Measurements from ENCODE around the gene TBC1D2B.
"Not testable (repeated sequence)": the region's sequence is repeated elsewhere in the genome, so short reads cannot be mapped to it uniquely, and the experiment has no call there.

Gene TBC1D2B

DNA sequence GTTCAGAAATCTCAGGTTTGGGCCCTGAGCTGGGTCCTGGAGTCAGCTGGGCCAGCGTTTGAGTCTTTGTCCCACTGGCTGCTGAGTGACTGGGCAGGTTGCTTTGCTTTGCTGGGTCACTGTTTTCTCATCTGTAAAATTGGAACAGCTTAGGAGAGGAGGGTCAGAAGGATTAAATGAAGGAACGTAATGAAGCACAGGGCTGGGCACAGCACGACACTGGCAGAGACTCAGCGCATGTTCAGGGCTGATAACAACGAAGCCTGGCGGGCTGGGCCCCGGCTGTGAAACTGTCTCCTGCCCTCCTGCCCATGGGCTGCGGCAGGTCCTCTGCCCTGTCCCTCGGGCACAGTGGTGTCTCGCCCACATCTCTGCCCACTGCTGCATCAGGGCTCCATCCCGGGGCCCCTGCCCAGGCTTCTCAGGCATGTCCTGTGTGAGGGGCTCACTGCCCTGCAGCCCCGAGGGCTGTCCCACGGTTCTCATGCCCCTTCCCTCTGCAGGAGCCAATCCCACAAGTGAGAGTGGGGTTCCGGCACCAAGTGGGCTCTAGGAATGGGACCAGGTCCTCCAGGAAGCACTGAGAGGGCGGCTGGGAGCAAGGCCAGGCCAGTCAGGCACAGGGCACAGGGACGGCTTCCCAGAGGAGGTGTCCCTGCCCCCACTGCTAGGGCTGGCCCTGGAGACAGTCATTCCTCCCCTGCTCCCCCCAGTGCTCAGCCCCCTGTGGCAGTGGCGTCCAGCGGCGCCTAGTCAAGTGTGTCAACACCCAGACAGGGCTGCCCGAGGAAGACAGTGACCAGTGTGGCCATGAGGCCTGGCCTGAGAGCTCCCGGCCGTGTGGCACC is 88.0 kb downstream of the TBC1D2B start:
- no peak overlapping the region for H3K4me3 Mint-ChIP-seq
- peak overlapping the region; percentile 20 for H3K27ac Mint-ChIP-seq
- H3K27me3 Mint-ChIP-seq, result no peaks in the 10 kb centered on the region
- H3K4me1 Mint-ChIP-seq (ENCODE audit: low read depth), result peaks cover 20% of the 10 kb centered on the region
- intact Hi-C loops (cut with micrococcal nuclease), result no loop called here
- H3K36me3 Mint-ChIP-seq (ENCODE audit: low read depth), result peaks cover 46% of the 10 kb centered on the region
- no peaks in the 10 kb centered on the region for H3K9me3 Mint-ChIP-seq

- no peak overlapping the region for H3K4me3 Mint-ChIP-seq
- peaks cover 5% of the 10 kb centered on the region for H3K27me3 Mint-ChIP-seq
- intact Hi-C loops (cut with micrococcal nuclease), result no loop called here
- peak overlapping the region; percentile 38 for H3K27ac Mint-ChIP-seq
- H3K36me3 Mint-ChIP-seq (ENCODE audit: low read depth), result peaks cover 37% of the 10 kb centered on the region
- H3K9me3 Mint-ChIP-seq, result no peaks in the 10 kb centered on the region
- peaks cover 21% of the 10 kb centered on the region for H3K4me1 Mint-ChIP-seq (ENCODE audit: low read depth)
Observed at GRCh38 chr15:77988347-77989295, 88.9 kb downstream of the TBC1D2B start.

DNA sequence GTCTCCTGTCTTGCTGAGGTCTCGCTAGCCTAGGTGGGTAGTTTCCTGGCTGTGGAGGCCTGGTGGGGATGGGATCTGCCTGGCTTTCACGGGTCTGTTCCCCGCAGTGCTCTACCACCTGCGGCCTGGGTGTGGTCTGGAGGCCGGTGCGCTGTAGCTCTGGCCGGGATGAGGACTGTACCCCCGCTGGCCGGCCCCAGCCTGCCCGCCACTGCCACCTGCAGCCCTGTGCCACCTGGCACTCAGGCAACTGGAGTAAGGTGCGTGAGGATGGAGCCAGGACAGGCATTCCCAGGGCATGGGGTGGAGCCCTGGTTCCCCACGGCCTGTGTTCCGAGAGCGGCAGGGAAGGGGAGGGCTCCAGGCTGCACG is 89.8 kb downstream of the TBC1D2B start:
- H3K27me3 Mint-ChIP-seq; H3K9me3 Mint-ChIP-seq; intact Hi-C loops (cut with micrococcal nuclease); H3K4me3 Mint-ChIP-seq: not testable (repeated sequence)
- H3K36me3 Mint-ChIP-seq (ENCODE audit: low read depth), result peaks cover 28% of the 10 kb centered on the region
- peaks cover 24% of the 10 kb centered on the region for H3K4me1 Mint-ChIP-seq (ENCODE audit: low read depth)
- peak overlapping the region; percentile 38 for H3K27ac Mint-ChIP-seq

DNA sequence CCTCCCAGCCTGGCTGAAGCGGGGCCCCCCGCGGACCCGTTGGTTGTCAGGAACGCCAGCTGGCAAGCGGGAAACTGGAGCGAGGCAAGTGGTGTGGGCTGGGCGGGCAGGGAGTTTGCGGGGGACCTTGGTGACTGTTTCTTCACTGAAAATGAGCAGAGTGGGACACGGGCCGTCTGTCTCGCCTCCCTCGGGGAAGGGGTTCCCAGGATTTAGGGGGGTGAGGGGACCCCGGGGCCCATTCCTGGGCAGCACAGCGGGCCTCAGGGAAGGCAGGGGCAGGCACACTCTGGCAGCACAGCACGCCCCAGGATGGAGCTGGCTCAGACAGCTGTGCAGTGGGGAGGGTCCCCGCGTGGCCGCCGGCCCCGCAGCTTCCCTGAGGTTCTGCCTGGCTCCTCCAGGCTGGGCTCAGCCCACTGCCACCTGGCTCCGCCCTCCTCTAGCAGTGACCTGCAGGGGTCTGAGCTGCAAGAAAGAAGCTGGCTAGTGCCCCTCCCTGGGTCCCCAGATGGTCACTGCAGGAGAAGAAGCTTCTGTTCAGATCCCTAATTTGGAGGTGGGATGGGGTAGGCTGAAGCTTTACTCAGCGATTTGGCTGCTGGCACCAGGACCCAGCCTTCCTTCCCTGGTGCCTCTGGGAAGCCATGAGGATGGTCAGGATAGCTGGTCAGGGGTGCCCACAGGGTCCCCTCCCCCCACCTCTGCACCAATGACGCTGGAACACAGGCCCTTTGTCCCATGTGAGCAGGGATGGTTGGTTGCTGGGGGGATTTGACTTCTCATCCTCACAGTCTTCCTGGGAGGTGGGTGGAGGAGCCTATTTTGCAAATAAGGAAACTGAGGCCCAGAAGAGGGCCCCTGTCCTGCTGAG is 90.4 kb downstream of the TBC1D2B start:
- Mint-ChIP-seq H3K9me3 (no peaks in the 10 kb centered on the region), H3K27me3 (peaks cover 12% of the 10 kb centered on the region), H3K4me1 (ENCODE audit: low read depth) (peaks cover 21% of the 10 kb centered on the region), H3K27ac (no peak overlapping the region), H3K36me3 (ENCODE audit: low read depth) (peaks cover 22% of the 10 kb centered on the region), H3K4me3 (no peak overlapping the region)
- intact Hi-C loops (cut with micrococcal nuclease), result no loop called here

- no peak overlapping the region for H3K27ac Mint-ChIP-seq
- intact Hi-C loops (cut with micrococcal nuclease), result no loop called here
- no peak overlapping the region for H3K4me3 Mint-ChIP-seq
- H3K27me3 Mint-ChIP-seq, result peaks cover 12% of the 10 kb centered on the region
- no peaks in the 10 kb centered on the region for H3K9me3 Mint-ChIP-seq
- peaks cover 11% of the 10 kb centered on the region for H3K36me3 Mint-ChIP-seq (ENCODE audit: low read depth)
- H3K4me1 Mint-ChIP-seq (ENCODE audit: low read depth), result peaks cover 11% of the 10 kb centered on the region
Observed at GRCh38 chr15:77985931-77986480, 91.5 kb downstream of the TBC1D2B start.

- Mint-ChIP-seq H3K4me3 (no peak overlapping the region), H3K9me3 (no peaks in the 10 kb centered on the region), H3K27me3 (peaks cover 12% of the 10 kb centered on the region), H3K27ac (no peak overlapping the region), H3K4me1 (ENCODE audit: low read depth) (peaks cover 4% of the 10 kb centered on the region), H3K36me3 (ENCODE audit: low read depth) (peaks cover 6% of the 10 kb centered on the region)
- intact Hi-C loops (cut with micrococcal nuclease), result no loop called here
Observed at GRCh38 chr15:77985031-77985930, 92.2 kb downstream of the TBC1D2B start.

GRCh38 chr15:77984446-77984861 is 93.1 kb downstream of the TBC1D2B start:
- peaks cover 12% of the 10 kb centered on the region for H3K27me3 Mint-ChIP-seq
- H3K27ac Mint-ChIP-seq, result no peak overlapping the region
- intact Hi-C loops (cut with micrococcal nuclease), result no loop called here
- peaks cover 4% of the 10 kb centered on the region for H3K4me1 Mint-ChIP-seq (ENCODE audit: low read depth)
- H3K9me3 Mint-ChIP-seq, result no peaks in the 10 kb centered on the region
- no peak overlapping the region for H3K4me3 Mint-ChIP-seq
- H3K36me3 Mint-ChIP-seq (ENCODE audit: low read depth), result peaks cover 6% of the 10 kb centered on the region

GRCh38 chr15:77983708-77984445 is 93.6 kb downstream of the TBC1D2B start:
- intact Hi-C loops (cut with micrococcal nuclease), result no loop called here
- Mint-ChIP-seq H3K9me3 (no peaks in the 10 kb centered on the region), H3K27me3 (peaks cover 12% of the 10 kb centered on the region), H3K4me1 (ENCODE audit: low read depth) (peaks cover 4% of the 10 kb centered on the region), H3K27ac (no peak overlapping the region), H3K36me3 (ENCODE audit: low read depth) (peaks cover 3% of the 10 kb centered on the region), H3K4me3 (no peak overlapping the region)

- no peaks in the 10 kb centered on the region for H3K36me3 Mint-ChIP-seq (ENCODE audit: low read depth)
- H3K4me1 Mint-ChIP-seq (ENCODE audit: low read depth), result peaks cover 4% of the 10 kb centered on the region
- intact Hi-C loops (cut with micrococcal nuclease), result no loop called here
- no peak overlapping the region for H3K27ac Mint-ChIP-seq
- H3K9me3 Mint-ChIP-seq, result no peaks in the 10 kb centered on the region
- H3K4me3 Mint-ChIP-seq, result no peak overlapping the region
- H3K27me3 Mint-ChIP-seq, result peaks cover 12% of the 10 kb centered on the region
Observed at GRCh38 chr15:77983091-77983707, 94.3 kb downstream of the TBC1D2B start.

- Mint-ChIP-seq H3K36me3 (ENCODE audit: low read depth) (no peaks in the 10 kb centered on the region), H3K4me3 (no peak overlapping the region), H3K27me3 (peaks cover 12% of the 10 kb centered on the region), H3K4me1 (ENCODE audit: low read depth) (peaks cover 4% of the 10 kb centered on the region), H3K9me3 (no peaks in the 10 kb centered on the region), H3K27ac (no peak overlapping the region)
- intact Hi-C loops (cut with micrococcal nuclease), result no loop called here
Observed at GRCh38 chr15:77982127-77982490, 95.4 kb downstream of the TBC1D2B start.

DNA sequence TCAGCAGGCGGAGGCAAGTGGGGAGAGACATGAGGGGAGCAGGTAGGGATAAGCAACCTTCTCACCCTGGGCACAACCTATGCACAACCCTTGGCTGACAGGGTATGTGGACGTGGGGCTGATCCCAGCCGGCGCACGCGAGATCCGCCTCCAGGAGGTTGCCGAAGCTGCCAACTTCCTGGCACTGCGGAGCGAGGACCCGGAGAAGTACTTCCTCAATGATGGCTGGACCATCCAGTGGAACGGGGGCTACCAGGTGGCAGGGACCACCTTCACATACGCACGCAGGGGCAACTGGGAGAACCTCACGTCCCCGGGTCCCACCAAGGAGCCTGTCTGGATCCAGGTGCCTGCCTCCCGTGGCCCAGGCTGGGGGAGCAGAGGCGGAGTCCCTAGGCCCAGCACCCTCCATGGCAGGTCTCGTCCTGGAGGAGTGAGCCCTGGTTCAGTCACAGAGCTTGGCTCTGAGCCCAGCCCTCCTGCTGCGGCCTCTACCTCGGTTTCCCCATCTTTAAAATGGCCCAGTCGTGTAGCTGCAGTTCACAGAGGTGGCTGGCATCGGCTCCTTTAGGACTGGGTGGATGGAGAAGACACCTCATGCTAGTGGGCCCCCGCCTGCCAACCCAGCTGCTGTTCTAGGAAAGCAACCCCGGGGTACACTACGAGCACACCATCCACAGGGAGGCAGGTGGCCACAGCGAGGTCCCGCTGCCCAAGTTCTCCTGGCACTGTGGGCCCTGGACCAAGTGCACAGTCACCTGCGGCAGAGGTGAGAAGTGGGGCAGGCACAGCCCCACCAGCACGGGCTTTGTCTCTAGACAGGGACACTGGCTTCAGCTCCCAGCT is 96.0 kb downstream of the TBC1D2B start:
- peaks cover 4% of the 10 kb centered on the region for H3K4me1 Mint-ChIP-seq (ENCODE audit: low read depth)
- H3K36me3 Mint-ChIP-seq (ENCODE audit: low read depth), result no peaks in the 10 kb centered on the region
- no peak overlapping the region for H3K4me3 Mint-ChIP-seq
- no peak overlapping the region for H3K27ac Mint-ChIP-seq
- peaks cover 12% of the 10 kb centered on the region for H3K27me3 Mint-ChIP-seq
- intact Hi-C loops (cut with micrococcal nuclease), result no loop called here
- H3K9me3 Mint-ChIP-seq, result no peaks in the 10 kb centered on the region

All from dendritic cell treated with granulocyte-macrophage colony-stimulating factor and Interleukin-4, amounts not matched to agents 40 ng/mL and 50 ng/mL, for 4 days (primary cell).